AG09319 (cell line): ENCODE results near the gene TLE4.

Experiments
- DNase-seq: peaks from one replicate; pipeline ENCODE4 v3.0.0-alpha.2; 2010; ENCODE audit warnings: low read depth; ENCODE audit errors: extremely low read depth
- TF ChIP-seq, protein P1 (sequence below): IDR thresholded peaks from 2 replicates; pipeline ENCODE4 v1.5.1; 2011; ENCODE audit warnings: low read depth, mild to moderate bottlenecking, inconsistent platforms, low read length, moderate library complexity

The TLE4 gene

DNA sequence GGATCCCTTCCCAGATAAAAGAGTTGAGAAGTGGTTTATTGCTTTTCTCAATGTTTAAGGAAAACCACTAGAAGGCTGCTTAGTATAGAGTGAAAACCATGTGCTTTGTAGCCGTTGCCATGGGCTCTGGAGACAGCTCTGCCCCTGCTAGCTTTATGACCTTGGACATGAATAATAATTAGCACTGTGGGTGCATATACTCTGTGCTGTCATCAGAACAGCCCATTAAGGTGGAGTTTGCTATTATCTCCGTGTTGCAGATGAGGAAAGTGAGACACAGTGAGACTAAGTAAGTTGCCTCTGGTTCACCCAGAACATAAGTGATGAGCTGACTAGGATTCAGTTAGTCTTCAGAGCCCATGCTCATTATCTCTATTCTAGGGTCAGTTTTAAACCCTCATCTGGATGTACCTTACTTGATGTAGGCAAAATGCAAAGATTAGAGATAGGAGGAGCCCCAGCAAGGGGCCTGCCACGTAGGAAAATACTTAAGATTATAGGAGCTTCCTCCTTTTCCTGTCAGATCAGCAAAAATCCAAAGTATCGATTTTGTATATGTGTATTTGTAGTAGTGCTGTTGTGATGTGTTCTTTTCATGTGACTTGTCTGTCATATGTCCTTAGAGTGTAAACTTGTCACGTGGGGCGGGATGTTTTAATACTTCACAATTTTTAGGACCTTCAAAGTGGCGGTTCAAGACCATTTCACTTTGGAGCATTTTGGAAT is 102.5 kb downstream of the TLE4 start:
- no peak for DNase-seq
- TF ChIP-seq, protein P1, sequence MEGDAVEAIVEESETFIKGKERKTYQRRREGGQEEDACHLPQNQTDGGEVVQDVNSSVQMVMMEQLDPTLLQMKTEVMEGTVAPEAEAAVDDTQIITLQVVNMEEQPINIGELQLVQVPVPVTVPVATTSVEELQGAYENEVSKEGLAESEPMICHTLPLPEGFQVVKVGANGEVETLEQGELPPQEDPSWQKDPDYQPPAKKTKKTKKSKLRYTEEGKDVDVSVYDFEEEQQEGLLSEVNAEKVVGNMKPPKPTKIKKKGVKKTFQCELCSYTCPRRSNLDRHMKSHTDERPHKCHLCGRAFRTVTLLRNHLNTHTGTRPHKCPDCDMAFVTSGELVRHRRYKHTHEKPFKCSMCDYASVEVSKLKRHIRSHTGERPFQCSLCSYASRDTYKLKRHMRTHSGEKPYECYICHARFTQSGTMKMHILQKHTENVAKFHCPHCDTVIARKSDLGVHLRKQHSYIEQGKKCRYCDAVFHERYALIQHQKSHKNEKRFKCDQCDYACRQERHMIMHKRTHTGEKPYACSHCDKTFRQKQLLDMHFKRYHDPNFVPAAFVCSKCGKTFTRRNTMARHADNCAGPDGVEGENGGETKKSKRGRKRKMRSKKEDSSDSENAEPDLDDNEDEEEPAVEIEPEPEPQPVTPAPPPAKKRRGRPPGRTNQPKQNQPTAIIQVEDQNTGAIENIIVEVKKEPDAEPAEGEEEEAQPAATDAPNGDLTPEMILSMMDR, result no peak

- DNase-seq, result no peak
Observed at GRCh38 chr9:79681576-79681975, 109.8 kb downstream of the TLE4 start.

GRCh38 chr9:79682076-79682736 is 110.4 kb downstream of the TLE4 start:
- TF ChIP-seq, protein P1, result no peak
- no peak for DNase-seq

More at GRCh38 chr9:79681576-79681975, 109.8 kb downstream of the TLE4 start:
- TF ChIP-seq, protein P1, result no peak

- no peak for DNase-seq
Observed at GRCh38 chr9:79684059-79684458, 112.3 kb downstream of the TLE4 start.

GRCh38 chr9:79684711-79685575 is 113.2 kb downstream of the TLE4 start:
- TF ChIP-seq, protein P1, result no peak
- no peak for DNase-seq

More at GRCh38 chr9:79684059-79684458, 112.3 kb downstream of the TLE4 start:
- TF ChIP-seq, protein P1, result no peak

DNA sequence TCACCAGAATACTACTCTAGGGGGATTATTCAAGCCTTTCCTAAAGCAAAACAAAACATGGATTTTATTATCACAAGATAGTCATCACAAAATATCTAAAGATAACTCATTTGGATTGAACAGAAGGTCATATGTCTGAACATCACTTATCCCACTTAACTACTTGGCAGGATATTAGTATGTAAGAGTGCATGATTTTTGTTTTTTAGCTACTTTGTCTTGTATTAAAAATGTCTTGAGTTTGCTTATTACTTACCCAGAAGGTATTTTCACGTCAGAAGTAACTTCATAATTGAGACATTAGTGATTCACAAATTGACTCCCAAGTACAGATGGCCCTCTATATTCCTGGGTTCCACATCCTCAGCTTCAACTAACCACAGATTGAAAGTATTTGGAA is 113.8 kb downstream of the TLE4 start:
- TF ChIP-seq, protein P1, result no peak
- no peak for DNase-seq
